PFSK-1 (cell line): ENCODE results near the gene ST3GAL2.

Source experiments
- SIN3A ChIP-seq: IDR thresholded peaks from 2 replicates; pipeline ENCODE4 v1.6.1; 2012; ENCODE audit warnings: mild to moderate bottlenecking, low read length, moderate library complexity, borderline replicate concordance; ENCODE audit not compliant: insufficient read depth
- TAF1 ChIP-seq: IDR thresholded peaks from 2 replicates; pipeline ENCODE4 v1.6.1; 2012; ENCODE audit warnings: low read length, control low read depth, borderline replicate concordance; ENCODE audit not compliant: insufficient read depth

DNA sequence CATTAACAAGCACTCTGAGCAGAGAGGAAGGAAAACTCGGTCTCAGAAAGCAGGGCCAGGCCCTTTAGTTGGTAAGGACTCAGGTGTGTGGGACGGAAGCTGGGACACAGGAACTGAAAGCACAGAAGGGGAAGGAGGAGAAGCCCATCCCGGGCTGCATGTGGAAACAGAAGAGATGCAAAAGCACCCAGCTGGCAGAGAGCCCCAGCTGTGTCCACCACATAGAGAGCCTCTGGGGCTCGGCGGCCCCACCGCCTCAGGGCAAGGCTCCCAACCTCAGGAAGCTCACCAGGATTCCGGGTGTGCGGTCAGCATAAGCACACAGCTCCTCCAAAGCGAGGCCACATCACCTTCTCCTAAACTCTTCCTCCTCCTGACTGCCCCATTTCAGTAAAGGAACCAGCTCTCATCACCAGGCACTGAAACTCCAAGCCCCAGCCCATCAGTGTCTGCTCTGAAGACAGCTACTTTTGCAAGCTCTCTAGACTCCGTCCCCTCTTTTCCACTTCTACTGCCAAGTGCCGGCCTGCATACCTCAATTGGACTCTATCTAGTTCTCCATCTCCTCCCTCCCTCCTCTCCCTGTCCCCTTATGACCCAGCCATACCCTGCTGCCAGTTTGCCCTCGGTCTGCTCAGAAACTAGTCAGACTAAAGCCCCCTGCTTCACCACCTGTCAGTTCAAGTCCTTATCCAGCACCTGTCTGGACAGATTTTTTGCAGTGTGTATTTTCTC, 6.0 kb downstream of the ST3GAL2 start:
- no peak for TF ChIP-seq SIN3A
- TF ChIP-seq TAF1: no peak
